Mucosa of descending colon (tissue), 3 donors: Measurements from ENCODE around the gene NLGN4Y. TPM values are rescaled to one million over a fixed set of nuclear protein-coding genes. Genes with fewer than 3 reads are reported as not detected.

ENCODE experiments used
- ATAC-seq: fragments of 200-7000 bp; cut with Tn5 transposase; one replicate; pipeline ENCODE4 v1.9.1; 2020; ENCODE audit warnings: mild to moderate bottlenecking, moderate library complexity
- DNase-seq, 3 donors: peaks; one replicate each; pipeline ENCODE4 v3.0.0-alpha.2; 2020
- H3K36me3 ChIP-seq: fragments of 200-600 bp; one replicate; pipeline ENCODE4 v1.8.0; 2021; ENCODE audit warnings: low read depth, mild to moderate bottlenecking
- H3K4me1 ChIP-seq: fragments of 200-600 bp; one replicate; pipeline ENCODE4 v1.8.0; 2021; ENCODE audit warnings: low read depth, mild to moderate bottlenecking
- H3K4me3 ChIP-seq: fragments of 200-600 bp; one replicate; pipeline ENCODE4 v1.8.0; 2021; ENCODE audit warnings: mild to moderate bottlenecking
- H3K9me3 ChIP-seq: fragments of 200-600 bp; one replicate; pipeline ENCODE4 v1.8.0; 2021; ENCODE audit warnings: mild to moderate bottlenecking
- CTCF ChIP-seq: fragments of 200-600 bp; IDR thresholded peaks from one replicate; pipeline ENCODE4 v1.8.0; 2022; ENCODE audit warnings: antibody characterized with exemption, mild to moderate bottlenecking
- intact Hi-C, 2 donors: fragments of 100-400 bp; cut with DNase I in 1 of 2; cut with micrococcal nuclease in 1 of 2; formaldehyde crosslinking; loops; one replicate each; pipeline versions ENCODE4 v1.11.0 to v1.11.1; 2022; cut with DNase I, micrococcal nuclease
- total RNA-seq, 3 donors: library from RNA; stranded (reverse); fragmentation: NEBNext Ultra II Directional in 2 of 3; extraction: Animal tissue kit (Norgen Biotek cat#: 25700) in 2 of 3; gene quantifications; one replicate each; pipeline versions ENCODE4 v1.2.1 to v1.2.4, GENCODE V29; 2021 to 2023
- donor health status: DM: no; HTN: no; CAD: no; lungs with moderate emphysema.
- donor health status: DM: no; HTN: no; CAD: no.
- donor health status: DM: no; HTN: yes; CAD: no.

NLGN4Y gene
- total RNA-seq, 3 donors from 2014 or later, result 1.3 to 15.0 TPM; not detected in 1

GRCh38 chrY:14628208-14628607 lies 103.9 kb downstream of the NLGN4Y start:
- TF ChIP-seq CTCF, result no peak
- Histone ChIP-seq H3K4me1 (no peaks in the 10 kb centered on the region), H3K36me3 (no peaks in the 10 kb centered on the region), H3K9me3 (no peaks in the 10 kb centered on the region), H3K4me3 (no peak overlapping the region)
- intact Hi-C loops, result no loop called here
- DNase-seq, result no peak
- ATAC-seq, result no peak

- ATAC-seq (no peak), DNase-seq (no peak)
- no peak overlapping the region for H3K4me3 ChIP-seq
- intact Hi-C loops, result no loop called here
- H3K36me3 ChIP-seq, result no peaks in the 10 kb centered on the region
- H3K4me1 ChIP-seq, result no peaks in the 10 kb centered on the region
- TF ChIP-seq CTCF, result no peak
- H3K9me3 ChIP-seq, result no peaks in the 10 kb centered on the region
These were observed 107.3 kb downstream of the NLGN4Y start for GRCh38 chrY:14631676-14632075.

GRCh38 chrY:14633718-14634117 lies 109.4 kb downstream of the NLGN4Y start:
- no peak for TF ChIP-seq CTCF
- ATAC-seq (no peak), DNase-seq (no peak)
- Histone ChIP-seq H3K4me1 (no peaks in the 10 kb centered on the region), H3K9me3 (no peaks in the 10 kb centered on the region), H3K36me3 (no peaks in the 10 kb centered on the region), H3K4me3 (no peak overlapping the region)
- intact Hi-C loops, result no loop called here

- Histone ChIP-seq H3K36me3 (no peaks in the 10 kb centered on the region), H3K4me3 (no peak overlapping the region), H3K4me1 (no peaks in the 10 kb centered on the region), H3K9me3 (no peaks in the 10 kb centered on the region)
- intact Hi-C loops, result no loop called here
- ATAC-seq (no peak), DNase-seq (no peak)
- no peak for TF ChIP-seq CTCF
These were observed 110.6 kb downstream of the NLGN4Y start for GRCh38 chrY:14634954-14635353.

- no peak for ATAC-seq
- H3K4me1 ChIP-seq, result no peaks in the 10 kb centered on the region
- no peaks in the 10 kb centered on the region for H3K9me3 ChIP-seq
- no peak overlapping the region for H3K4me3 ChIP-seq
- intact Hi-C loops, result no loop called here
- no peak for DNase-seq
- TF ChIP-seq CTCF, result no peak
- H3K36me3 ChIP-seq, result no peaks in the 10 kb centered on the region
These were observed 113.2 kb downstream of the NLGN4Y start for GRCh38 chrY:14637551-14637950.

- intact Hi-C loops, result no loop called here
- ATAC-seq (no peak), DNase-seq (no peak)
- no peaks in the 10 kb centered on the region for H3K9me3 ChIP-seq
- H3K36me3 ChIP-seq, result no peaks in the 10 kb centered on the region
- TF ChIP-seq CTCF, result no peak
- H3K4me3 ChIP-seq, result no peak overlapping the region
- H3K4me1 ChIP-seq, result no peaks in the 10 kb centered on the region
These were observed 117.5 kb downstream of the NLGN4Y start for GRCh38 chrY:14641853-14642252.
